Parathyroid adenoma (tissue), 2 donors: ENCODE data around the gene ZMIZ1.

Source experiments
- H2AFZ ChIP-seq: fragments of 300-600 bp; sonication (generic); one replicate; pipeline ENCODE4 v1.7.0; 2017; ENCODE audit warnings: antibody characterized with exemption, mild to moderate bottlenecking
- H3K27ac ChIP-seq: fragments of 300-600 bp; sonication (generic); one replicate; pipeline ENCODE4 v1.7.0; 2017
- H3K27me3 ChIP-seq: fragments of 300-600 bp; sonication (generic); one replicate; pipeline ENCODE4 v1.7.0; 2017; ENCODE audit warnings: low read length; ENCODE audit not compliant: control insufficient read depth, insufficient read depth
- H3K36me3 ChIP-seq: fragments of 300-600 bp; sonication (generic); one replicate; pipeline ENCODE4 v1.7.0; 2017; ENCODE audit warnings: low read length; ENCODE audit not compliant: control insufficient read depth, insufficient read depth
- H3K4me1 ChIP-seq: fragments of 300-600 bp; sonication (generic); one replicate; pipeline ENCODE4 v1.7.0; 2017; ENCODE audit warnings: control low read depth
- H3K4me2 ChIP-seq: fragments of 300-600 bp; sonication (generic); one replicate; pipeline ENCODE4 v1.7.0; 2017; ENCODE audit warnings: low read length
- H3K4me3 ChIP-seq: fragments of 300-600 bp; sonication (generic); one replicate; pipeline ENCODE4 v1.7.0; 2017; ENCODE audit warnings: low read depth, low read length
- H3K79me2 ChIP-seq: fragments of 300-600 bp; sonication (generic); one replicate; pipeline ENCODE4 v1.7.0; 2017; ENCODE audit warnings: control low read depth
- H3K9ac ChIP-seq: fragments of 300-600 bp; sonication (generic); one replicate; pipeline ENCODE4 v1.7.0; 2017; ENCODE audit warnings: mild to moderate bottlenecking
- H3K9me3 ChIP-seq: fragments of 300-600 bp; sonication (generic); one replicate; pipeline ENCODE4 v1.7.0; 2017; ENCODE audit warnings: low read length; ENCODE audit not compliant: control insufficient read depth
- TF ChIP-seq, protein P1 (sequence below): fragments of 300-600 bp; sonication (generic); IDR thresholded peaks from one replicate; pipeline ENCODE4 v1.7.0; 2017; ENCODE audit warnings: antibody characterized with exemption, mild to moderate bottlenecking
- donor health status: primary hyperparathyroidism.

Gene ZMIZ1

DNA sequence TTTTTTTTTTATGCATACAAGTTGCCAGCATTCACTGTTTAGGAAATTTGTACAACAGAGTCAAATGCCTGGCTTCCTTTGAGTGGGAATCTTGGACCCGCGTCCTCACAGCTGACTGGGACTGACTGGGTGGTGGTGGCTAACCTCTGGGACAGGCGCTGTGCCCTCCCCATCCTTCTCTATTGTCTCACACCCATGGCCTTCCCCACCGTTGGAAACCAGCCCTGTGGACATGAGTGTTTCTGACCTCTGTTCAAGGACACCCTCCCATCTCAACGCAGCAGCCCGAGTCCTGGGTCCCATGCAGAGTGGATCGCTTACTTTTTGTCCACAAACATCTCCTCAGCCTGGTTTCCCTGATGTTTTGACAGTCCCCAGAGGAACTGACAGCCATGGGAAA, 153.4 kb downstream of the ZMIZ1 start:
- no peaks in the 10 kb centered on the region for H3K27me3 ChIP-seq
- H3K27ac ChIP-seq, result peak overlapping the region; percentile 95
- H3K4me1 ChIP-seq, result peaks cover 45% of the 10 kb centered on the region
- no peak overlapping the region for H3K9ac ChIP-seq
- H3K36me3 ChIP-seq, result no peaks in the 10 kb centered on the region
- TF ChIP-seq, protein P1, sequence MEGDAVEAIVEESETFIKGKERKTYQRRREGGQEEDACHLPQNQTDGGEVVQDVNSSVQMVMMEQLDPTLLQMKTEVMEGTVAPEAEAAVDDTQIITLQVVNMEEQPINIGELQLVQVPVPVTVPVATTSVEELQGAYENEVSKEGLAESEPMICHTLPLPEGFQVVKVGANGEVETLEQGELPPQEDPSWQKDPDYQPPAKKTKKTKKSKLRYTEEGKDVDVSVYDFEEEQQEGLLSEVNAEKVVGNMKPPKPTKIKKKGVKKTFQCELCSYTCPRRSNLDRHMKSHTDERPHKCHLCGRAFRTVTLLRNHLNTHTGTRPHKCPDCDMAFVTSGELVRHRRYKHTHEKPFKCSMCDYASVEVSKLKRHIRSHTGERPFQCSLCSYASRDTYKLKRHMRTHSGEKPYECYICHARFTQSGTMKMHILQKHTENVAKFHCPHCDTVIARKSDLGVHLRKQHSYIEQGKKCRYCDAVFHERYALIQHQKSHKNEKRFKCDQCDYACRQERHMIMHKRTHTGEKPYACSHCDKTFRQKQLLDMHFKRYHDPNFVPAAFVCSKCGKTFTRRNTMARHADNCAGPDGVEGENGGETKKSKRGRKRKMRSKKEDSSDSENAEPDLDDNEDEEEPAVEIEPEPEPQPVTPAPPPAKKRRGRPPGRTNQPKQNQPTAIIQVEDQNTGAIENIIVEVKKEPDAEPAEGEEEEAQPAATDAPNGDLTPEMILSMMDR, result no peak
- no peaks in the 10 kb centered on the region for H3K79me2 ChIP-seq
- no peak overlapping the region for H3K4me3 ChIP-seq
- no peak overlapping the region for H3K4me2 ChIP-seq
- H3K9me3 ChIP-seq, result no peaks in the 10 kb centered on the region
- peak overlapping the region; percentile 46 for H2AFZ ChIP-seq

DNA sequence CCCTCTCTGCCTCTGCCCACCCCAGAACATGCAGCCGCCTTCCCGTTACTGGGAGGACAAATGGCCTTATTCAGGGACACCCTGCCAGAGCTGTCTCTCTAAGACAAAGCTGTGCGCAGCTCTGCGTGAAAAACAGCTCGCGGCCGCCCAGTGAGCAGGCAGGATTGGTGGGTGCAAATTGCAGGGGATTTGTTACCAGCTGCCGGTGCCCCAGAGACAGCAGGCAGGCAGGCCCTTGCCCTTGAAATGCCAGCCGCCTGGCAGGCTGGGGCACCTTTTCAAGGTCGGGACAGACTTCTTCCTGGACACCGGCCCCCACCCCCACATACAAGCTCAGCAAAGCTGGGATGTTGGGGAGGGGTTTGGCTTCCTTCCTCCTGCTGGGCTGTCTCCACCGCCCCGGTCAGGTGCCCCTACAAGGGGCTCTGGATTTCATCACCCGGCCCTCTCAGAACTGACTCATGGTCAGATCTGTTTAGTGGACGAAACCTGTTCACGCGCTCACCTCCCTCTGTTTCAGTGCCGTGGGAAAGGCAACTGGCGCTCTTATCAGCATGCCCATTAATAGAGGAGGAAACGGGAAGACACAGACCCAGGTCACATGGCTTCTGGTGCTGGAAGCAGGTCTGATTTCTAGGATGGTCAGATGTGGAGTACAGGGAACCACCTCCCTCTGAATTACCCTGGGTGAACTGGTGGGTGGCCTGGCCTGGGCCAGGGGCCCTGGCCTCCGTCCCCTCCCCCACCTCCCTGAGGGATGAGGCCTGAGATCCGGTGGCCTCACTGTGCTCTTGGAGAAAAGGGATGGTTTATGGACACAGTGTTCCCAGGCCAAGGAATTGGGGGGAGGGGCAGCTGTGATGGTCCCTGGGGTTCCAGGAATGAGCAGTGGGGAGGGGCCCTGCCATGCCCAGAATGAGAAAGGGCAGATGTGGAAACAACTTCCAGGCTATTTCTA, 154.6 kb downstream of the ZMIZ1 start:
- peaks cover 45% of the 10 kb centered on the region for H3K4me1 ChIP-seq
- peak overlapping the region; percentile 24 for H3K4me3 ChIP-seq
- H3K9ac ChIP-seq, result peak overlapping the region; percentile 3
- no peaks in the 10 kb centered on the region for H3K9me3 ChIP-seq
- peak overlapping the region; percentile 45 for H3K4me2 ChIP-seq
- peak overlapping the region; percentile 95 for H3K27ac ChIP-seq
- TF ChIP-seq, protein P1, result no peak
- H3K36me3 ChIP-seq, result no peaks in the 10 kb centered on the region
- H3K79me2 ChIP-seq, result no peaks in the 10 kb centered on the region
- H2AFZ ChIP-seq, result peak overlapping the region; percentile 71
- H3K27me3 ChIP-seq, result no peaks in the 10 kb centered on the region

DNA sequence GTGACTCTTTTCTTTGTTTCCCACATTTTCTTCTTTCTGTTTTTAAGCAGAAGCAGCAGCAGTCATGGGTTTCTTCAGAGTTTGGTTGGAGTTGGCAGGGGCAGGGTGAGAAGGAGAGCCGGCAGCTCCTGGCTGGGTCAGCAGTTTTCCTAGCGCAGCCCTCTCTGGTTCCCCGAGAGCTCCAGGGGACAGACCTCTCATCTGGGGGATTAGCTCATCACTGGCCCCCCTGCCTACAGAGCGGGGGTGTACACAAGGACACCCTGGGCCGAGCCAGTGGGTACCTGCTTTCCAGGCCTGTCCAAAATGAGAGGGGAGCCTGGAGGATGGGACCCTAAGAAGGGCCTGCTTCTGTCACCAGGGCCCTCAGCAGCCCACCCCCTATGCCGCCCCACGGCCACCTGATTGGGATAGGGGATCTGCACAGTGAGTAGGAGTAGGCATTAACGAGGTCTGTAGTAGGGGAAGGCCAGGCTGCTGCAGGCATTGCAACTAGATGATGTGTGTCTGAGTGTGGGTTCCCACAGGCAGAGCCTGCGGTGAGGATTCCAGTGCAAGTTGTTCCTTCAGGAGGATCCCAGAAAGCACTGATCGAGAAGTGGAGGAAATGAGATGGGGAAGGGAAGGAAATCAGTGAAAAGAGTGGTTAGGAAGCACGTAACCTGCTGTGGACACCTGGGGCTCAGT, 155.6 kb downstream of the ZMIZ1 start:
- Histone ChIP-seq H2AFZ (peak overlapping the region; percentile 71), H3K4me1 (peaks cover 45% of the 10 kb centered on the region), H3K4me3 (peak overlapping the region; percentile 24), H3K27ac (peak overlapping the region; percentile 95), H3K27me3 (no peaks in the 10 kb centered on the region), H3K4me2 (peak overlapping the region; percentile 45), H3K36me3 (no peaks in the 10 kb centered on the region), H3K9me3 (no peaks in the 10 kb centered on the region), H3K79me2 (no peaks in the 10 kb centered on the region), H3K9ac (peak overlapping the region; percentile 49)
- TF ChIP-seq, protein P1, result no peak

DNA sequence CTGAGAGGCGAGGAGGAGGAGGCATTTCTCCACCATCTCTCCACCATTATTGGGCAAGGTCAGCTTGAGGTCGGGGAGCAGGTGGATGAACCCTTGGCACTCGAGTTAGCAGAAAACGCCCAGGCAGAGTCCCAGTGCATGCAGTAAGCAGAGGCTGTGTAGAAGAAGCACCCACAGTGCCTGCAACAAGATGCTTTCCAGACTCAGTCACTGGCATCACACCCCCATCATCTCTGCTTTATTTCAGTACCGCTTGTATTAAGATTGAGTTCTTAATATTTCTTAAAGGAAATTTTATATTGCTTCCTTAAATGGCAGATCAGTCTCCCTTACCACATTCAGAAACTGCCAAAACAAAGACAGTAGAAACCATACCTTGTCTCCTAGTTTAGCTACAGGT, 156.2 kb downstream of the ZMIZ1 start:
- peak overlapping the region; percentile 95 for H3K27ac ChIP-seq
- H3K4me3 ChIP-seq, result no peak overlapping the region
- H2AFZ ChIP-seq, result peak overlapping the region; percentile 71
- H3K9ac ChIP-seq, result no peak overlapping the region
- H3K4me1 ChIP-seq, result peaks cover 45% of the 10 kb centered on the region
- H3K79me2 ChIP-seq, result no peaks in the 10 kb centered on the region
- TF ChIP-seq, protein P1, result no peak
- H3K4me2 ChIP-seq, result no peak overlapping the region
- no peaks in the 10 kb centered on the region for H3K27me3 ChIP-seq
- no peaks in the 10 kb centered on the region for H3K9me3 ChIP-seq
- no peaks in the 10 kb centered on the region for H3K36me3 ChIP-seq
